Sciatic nerve (tissue), 2 donors: ENCODE data around the gene RAD51B. TPM values are rescaled to one million over a fixed set of nuclear protein-coding genes. Genes with fewer than 3 reads are reported as not detected.

ENCODE experiments used
- ATAC-seq: fragments of 200-7000 bp; cut with Tn5 transposase; one replicate; pipeline ENCODE4 v1.9.1; 2020; ENCODE audit warnings: mild to moderate bottlenecking, moderate library complexity
- DNase-seq: peaks from one replicate; pipeline ENCODE4 v3.0.0-alpha.2; 2020; ENCODE audit warnings: low spot score
- intact Hi-C: fragments of 100-400 bp; cut with DNase I; formaldehyde crosslinking; loops from one replicate; pipeline ENCODE4 v1.14.2; 2022
- total RNA-seq: library from RNA; stranded (reverse); fragmentation: NEBNext Ultra II Directional; extraction: Animal tissue kit (Norgen Biotek cat#: 25700); gene quantifications from one replicate; pipeline ENCODE4 v1.2.1, GENCODE V29; 2021
- donor health status: DM: no; HTN: no; CAD: no.
- donor health status: DM: no; HTN: no; CAD: no.

RAD51B gene
- total RNA-seq, 1 donor from 2014 or later: 30.4 TPM

GRCh38 chr14:68384881-68385280, 565.3 kb downstream of the RAD51B start:
- DNase-seq: no peak
- ATAC-seq: peak; percentile 41
- intact Hi-C loops: no loop called here

DNA sequence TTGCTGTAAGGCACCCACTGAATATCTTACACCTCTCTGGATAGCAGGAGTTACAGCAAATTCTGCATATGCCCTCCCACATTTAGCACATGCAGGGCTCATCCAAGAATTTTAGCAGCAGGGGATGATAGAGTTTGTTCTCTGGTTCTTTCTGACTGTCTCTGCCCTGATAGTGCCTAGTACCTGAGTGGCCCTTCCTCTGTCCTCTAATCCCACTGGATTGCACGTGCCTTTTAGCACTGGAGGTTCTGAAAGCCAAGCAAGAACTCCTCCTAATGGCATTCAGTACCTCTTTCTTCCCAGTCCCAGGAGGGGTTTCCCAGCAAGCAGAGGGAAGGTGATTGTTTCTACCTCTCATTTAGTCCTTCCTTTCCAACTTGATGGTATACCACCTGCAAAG, 566.9 kb downstream of the RAD51B start:
- no peak for DNase-seq
- ATAC-seq: no peak
- intact Hi-C loops: no loop called here

GRCh38 chr14:68386950-68387779, 567.6 kb downstream of the RAD51B start:
- intact Hi-C loops: no loop called here
- ATAC-seq: no peak

DNA sequence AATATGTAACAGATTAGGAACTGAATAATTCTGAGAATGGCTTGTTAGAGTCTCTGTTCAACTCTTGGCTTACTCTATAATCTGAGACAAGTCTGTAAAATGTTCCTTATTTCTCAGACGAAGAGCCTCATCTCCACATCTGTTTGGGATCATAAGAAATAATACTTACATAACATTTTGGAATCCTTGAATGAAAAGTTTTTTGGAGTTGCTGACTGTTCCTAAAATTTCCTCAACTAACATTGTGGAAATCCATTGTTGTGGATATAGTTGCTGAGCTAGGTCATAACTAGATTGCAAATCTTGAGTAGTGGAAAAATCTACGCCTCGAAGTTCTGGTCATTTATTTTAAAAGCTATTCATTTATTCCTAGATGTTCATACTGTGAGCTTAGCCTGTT, 570.4 kb downstream of the RAD51B start:
- intact Hi-C loops: no loop called here
- DNase-seq: no peak
- peak; percentile 12 for ATAC-seq

More at GRCh38 chr14:68386950-68387779, 567.6 kb downstream of the RAD51B start:
- DNase-seq: no peak

GRCh38 chr14:68390741-68391140, 571.2 kb downstream of the RAD51B start:
- intact Hi-C loops: no loop called here
- ATAC-seq: peak; percentile 30
- no peak for DNase-seq

DNA sequence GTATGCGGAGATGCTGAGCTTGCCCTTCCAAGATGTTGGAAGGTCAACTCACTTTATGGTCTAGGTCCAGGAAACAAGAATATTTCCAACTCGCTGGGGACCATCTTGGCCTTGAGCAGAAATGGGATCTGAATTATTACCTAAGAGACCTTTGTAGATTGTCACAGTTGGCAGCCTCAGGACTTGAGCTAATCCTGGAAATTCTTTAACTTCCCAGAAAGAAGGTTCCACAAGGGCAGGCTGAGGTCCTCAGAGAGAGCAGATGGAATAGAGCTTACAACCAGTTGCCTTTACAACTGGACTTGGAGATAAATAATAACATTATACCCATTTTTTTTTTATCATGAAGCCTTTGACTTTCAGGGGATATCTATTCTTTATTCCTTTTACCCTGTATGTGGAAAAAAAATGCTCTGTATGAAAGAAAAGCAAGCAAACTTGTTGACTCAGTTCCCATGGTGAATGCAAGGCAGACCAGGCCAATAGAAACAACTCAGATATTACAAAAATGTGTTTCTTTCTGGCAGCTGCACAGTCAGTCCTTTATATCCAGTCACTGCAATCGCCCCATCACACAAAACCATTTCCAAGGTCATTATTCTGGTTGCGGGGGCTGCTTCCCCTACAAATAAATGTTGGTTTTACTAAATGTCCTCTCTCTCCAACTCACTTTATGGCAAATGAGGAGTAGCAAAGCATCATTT, 571.9 kb downstream of the RAD51B start:
- ATAC-seq (peak; percentile 90), DNase-seq (no peak)
- intact Hi-C loops: no loop called here

DNA sequence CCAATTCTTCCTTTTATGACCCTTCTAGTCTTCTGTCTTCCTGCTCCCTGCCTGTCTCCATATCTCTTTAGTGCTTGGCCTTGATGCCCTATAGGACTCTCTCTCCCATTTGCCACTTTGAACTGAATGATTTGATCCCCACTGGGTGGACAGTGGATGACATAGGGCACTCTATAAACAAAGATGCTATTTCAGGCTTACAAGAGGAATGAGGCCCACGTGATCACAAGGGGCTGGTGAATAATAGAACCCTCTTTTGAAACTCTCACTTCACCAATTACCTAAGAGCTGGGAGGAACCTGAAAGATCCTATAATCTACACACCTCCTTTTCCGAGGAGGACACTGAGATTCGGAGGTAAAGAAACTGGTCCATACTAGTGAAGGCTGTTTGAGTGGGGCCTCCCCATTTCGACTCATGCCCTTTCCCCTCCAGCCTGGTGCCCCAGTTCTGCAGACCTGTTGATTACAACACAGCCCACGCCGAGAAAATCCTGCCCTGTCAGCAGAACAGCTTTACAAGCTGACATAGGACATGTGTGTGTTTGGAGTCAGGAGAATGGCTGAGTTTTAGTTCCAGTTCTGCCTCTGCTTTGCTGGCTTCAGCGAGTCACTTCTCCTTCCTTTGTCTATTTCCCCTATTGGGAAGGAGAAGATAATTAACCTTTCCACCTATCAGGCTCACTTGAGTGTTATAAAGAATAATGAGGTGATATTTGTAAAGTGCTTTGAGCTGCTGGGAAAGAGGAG, 573.0 kb downstream of the RAD51B start:
- intact Hi-C loops: no loop called here
- ATAC-seq (peak; percentile 43), DNase-seq (peak; percentile 73)

- no peak for ATAC-seq
- intact Hi-C loops: no loop called here
- DNase-seq: no peak
These were observed 573.7 kb downstream of the RAD51B start for GRCh38 chr14:68393259-68393658.

GRCh38 chr14:68394118-68394763, 574.7 kb downstream of the RAD51B start:
- ATAC-seq (no peak), DNase-seq (no peak)
- intact Hi-C loops: no loop called here

GRCh38 chr14:68394764-68395143, 575.2 kb downstream of the RAD51B start:
- DNase-seq: peak; percentile 63
- intact Hi-C loops: no loop called here
- ATAC-seq: peak; percentile 0

- no peak for ATAC-seq
- intact Hi-C loops: no loop called here
- DNase-seq: no peak
These were observed 576.0 kb downstream of the RAD51B start for GRCh38 chr14:68395604-68396003.

- intact Hi-C loops: no loop called here
- DNase-seq (no peak), ATAC-seq (no peak)
These were observed 576.9 kb downstream of the RAD51B start for GRCh38 chr14:68396461-68396860.

DNA sequence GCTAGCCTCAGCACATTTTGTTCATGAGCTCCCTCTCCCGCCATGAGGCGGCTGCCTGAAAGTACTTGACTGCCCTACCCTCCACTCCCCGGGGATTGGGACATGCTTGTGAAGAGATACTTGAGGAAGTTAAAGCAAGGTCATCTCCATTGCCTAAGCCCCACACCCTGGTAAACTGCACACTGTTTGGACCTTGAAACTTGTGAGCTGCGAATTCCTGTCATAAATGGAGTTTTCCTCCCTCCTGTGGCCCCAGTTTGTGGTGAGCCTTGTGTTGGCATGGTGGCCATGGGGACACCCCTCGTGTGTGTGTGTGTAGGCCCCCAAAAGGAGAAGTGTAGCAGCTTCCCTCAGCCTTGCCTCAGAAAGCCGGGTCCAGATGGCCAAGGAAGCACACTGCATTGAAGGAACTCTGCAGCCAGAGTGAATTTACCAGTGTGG, 577.8 kb downstream of the RAD51B start:
- ATAC-seq: peak; percentile 64
- no peak for DNase-seq
- intact Hi-C loops: no loop called here

GRCh38 chr14:68397822-68398221, 578.2 kb downstream of the RAD51B start:
- no peak for ATAC-seq
- DNase-seq: no peak
- intact Hi-C loops: no loop called here

- intact Hi-C loops: no loop called here
- no peak for DNase-seq
- no peak for ATAC-seq
These were observed 578.8 kb downstream of the RAD51B start for GRCh38 chr14:68398370-68398769.

DNA sequence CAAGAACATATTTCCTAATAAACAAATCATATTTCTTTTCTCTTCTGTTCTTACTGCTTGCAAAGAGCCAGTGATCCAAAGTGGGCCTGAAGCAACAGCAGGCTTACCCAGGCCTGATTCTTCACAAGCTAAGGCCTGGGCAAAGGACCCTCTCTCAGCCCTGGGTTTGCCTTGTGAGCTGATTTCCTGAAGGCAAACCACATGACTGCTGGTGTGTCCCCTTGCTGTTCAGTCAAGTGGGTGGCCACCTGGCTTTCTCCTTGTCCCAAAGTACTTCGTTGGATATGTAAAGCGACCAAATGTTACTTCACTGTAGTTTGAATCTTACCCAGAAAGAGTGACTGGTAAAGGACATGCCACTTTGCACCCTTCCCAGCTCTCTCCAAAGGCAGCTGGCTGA, 580.4 kb downstream of the RAD51B start:
- ATAC-seq (no peak), DNase-seq (no peak)
- intact Hi-C loops: loop anchor here (10.0 kb wide), 1 partner anchor 125 kb away; no protein-coding TSS in a partner anchor

DNA sequence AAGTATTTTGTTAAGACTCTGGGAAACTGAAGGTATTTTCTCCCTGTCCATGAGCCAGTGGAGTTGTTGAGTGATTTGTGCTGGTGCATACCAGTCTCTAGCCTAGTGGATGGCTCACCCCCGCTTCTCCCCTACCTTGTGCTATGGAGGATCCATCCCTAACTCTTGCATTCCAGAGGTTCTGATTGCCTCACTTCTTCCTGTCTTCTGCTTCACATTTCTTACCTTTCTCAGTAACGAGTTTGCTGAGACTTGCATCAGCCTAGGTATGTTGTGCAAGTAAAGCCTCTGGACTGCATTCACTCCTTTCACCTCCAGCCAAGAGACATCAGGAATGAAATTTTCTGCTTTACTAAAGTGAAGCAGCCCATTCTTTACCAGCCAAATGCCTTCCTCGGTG, 581.7 kb downstream of the RAD51B start:
- ATAC-seq (no peak), DNase-seq (no peak)
- intact Hi-C loops: loop anchor here (10.0 kb wide), 1 partner anchor 123 kb away; no protein-coding TSS in a partner anchor

GRCh38 chr14:68401855-68402254, 582.3 kb downstream of the RAD51B start:
- ATAC-seq (no peak), DNase-seq (no peak)
- intact Hi-C loops: loop anchor here (10.0 kb wide), 1 partner anchor 123 kb away; no protein-coding TSS in a partner anchor

- ATAC-seq: no peak
- intact Hi-C loops: loop anchor here (10.0 kb wide), 1 partner anchor 122 kb away; no protein-coding TSS in a partner anchor
These were observed 583.0 kb downstream of the RAD51B start for GRCh38 chr14:68402525-68403101.

More at GRCh38 chr14:68402525-68403101, 583.0 kb downstream of the RAD51B start:
- DNase-seq: no peak
